ENCODE data around the gene DLK1.

The DLK1 gene

GRCh38 chr14:100747736-100748135, 21.0 kb downstream of the DLK1 start:
- Histone ChIP-seq H3K4me1 (no peaks in the 10 kb centered on the region), H3K36me3 (no peaks in the 10 kb centered on the region), H3K27ac (no peak overlapping the region), H4K20me1 (no peaks in the 10 kb centered on the region), H3K27me3 (no peaks in the 10 kb centered on the region), H3K4me2 (no peak overlapping the region), H3K9ac (no peak overlapping the region), H3K9me3 (replicated peaks in 1 of 11) (no peaks in the 10 kb centered on the region), H3K4me3 (no peak overlapping the region)
- no peak for TF ChIP-seq Cebpa-rat (IDR thresholded peaks at IDR 0.05)

GRCh38 chr14:100748403-100748802, 21.7 kb downstream of the DLK1 start:
- Histone ChIP-seq H3K36me3 (no peaks in the 10 kb centered on the region), H3K4me2 (no peak overlapping the region), H3K27ac (no peak overlapping the region), H4K20me1 (no peaks in the 10 kb centered on the region), H3K9ac (no peak overlapping the region), H3K27me3 (no peaks in the 10 kb centered on the region), H3K9me3 (replicated peaks in 1 of 11) (no peaks in the 10 kb centered on the region), H3K4me3 (no peak overlapping the region), H3K4me1 (no peaks in the 10 kb centered on the region)
- TF ChIP-seq Cebpa-rat (IDR thresholded peaks at IDR 0.05), result no peak

GRCh38 chr14:100748944-100749343, 22.3 kb downstream of the DLK1 start:
- no peaks in the 10 kb centered on the region for H4K20me1 ChIP-seq
- no peak overlapping the region for H3K9ac ChIP-seq
- no peaks in the 10 kb centered on the region for H3K27me3 ChIP-seq
- H3K4me1 ChIP-seq, result no peaks in the 10 kb centered on the region
- no peak for TF ChIP-seq Cebpa-rat (IDR thresholded peaks at IDR 0.05)
- H3K4me2 ChIP-seq, result no peak overlapping the region
- H3K9me3 ChIP-seq (replicated peaks in 1 of 11), result no peaks in the 10 kb centered on the region
- H3K36me3 ChIP-seq, result no peaks in the 10 kb centered on the region
- H3K4me3 ChIP-seq, result no peak overlapping the region
- no peak overlapping the region for H3K27ac ChIP-seq

GRCh38 chr14:100749967-100750597, 23.4 kb downstream of the DLK1 start:
- no peak overlapping the region for H3K4me2 ChIP-seq

GRCh38 chr14:100750762-100751699, 24.3 kb downstream of the DLK1 start:
- Histone ChIP-seq H3K4me2 (no peak overlapping the region), H3K36me3 (no peaks in the 10 kb centered on the region), H3K9ac (no peak overlapping the region), H3K27ac (no peak overlapping the region), H3K4me1 (no peaks in the 10 kb centered on the region), H4K20me1 (no peaks in the 10 kb centered on the region), H3K27me3 (no peaks in the 10 kb centered on the region), H3K4me3 (no peak overlapping the region), H3K9me3 (replicated peaks in 1 of 11) (no peaks in the 10 kb centered on the region)
- TF ChIP-seq Cebpa-rat (IDR thresholded peaks at IDR 0.05), result no peak

More at GRCh38 chr14:100749967-100750597, 23.4 kb downstream of the DLK1 start:
- no peaks in the 10 kb centered on the region for H3K9me3 ChIP-seq (replicated peaks in 1 of 11)
- H3K4me1 ChIP-seq, result no peaks in the 10 kb centered on the region
- H3K27me3 ChIP-seq, result no peaks in the 10 kb centered on the region
- no peaks in the 10 kb centered on the region for H4K20me1 ChIP-seq
- no peak for TF ChIP-seq Cebpa-rat (IDR thresholded peaks at IDR 0.05)
- no peak overlapping the region for H3K27ac ChIP-seq
- no peak overlapping the region for H3K9ac ChIP-seq
- H3K36me3 ChIP-seq, result no peaks in the 10 kb centered on the region
- no peak overlapping the region for H3K4me3 ChIP-seq

GRCh38 chr14:100754020-100754419, 27.3 kb downstream of the DLK1 start:
- Histone ChIP-seq H3K36me3 (no peaks in the 10 kb centered on the region), H4K20me1 (no peaks in the 10 kb centered on the region), H3K27me3 (no peaks in the 10 kb centered on the region), H3K9ac (no peak overlapping the region), H3K27ac (no peak overlapping the region), H3K4me3 (no peak overlapping the region), H3K9me3 (replicated peaks in 1 of 11) (no peaks in the 10 kb centered on the region), H3K4me1 (no peaks in the 10 kb centered on the region), H3K4me2 (no peak overlapping the region)
- no peak for TF ChIP-seq Cebpa-rat (IDR thresholded peaks at IDR 0.05)

- no peak for TF ChIP-seq Cebpa-rat (IDR thresholded peaks at IDR 0.05)
- no peaks in the 10 kb centered on the region for H3K4me1 ChIP-seq
- H3K27ac ChIP-seq, result no peak overlapping the region
- no peaks in the 10 kb centered on the region for H3K27me3 ChIP-seq
- no peaks in the 10 kb centered on the region for H3K9me3 ChIP-seq (replicated peaks in 1 of 11)
- H3K36me3 ChIP-seq, result no peaks in the 10 kb centered on the region
- H3K4me2 ChIP-seq, result no peak overlapping the region
- H4K20me1 ChIP-seq, result no peaks in the 10 kb centered on the region
- H3K4me3 ChIP-seq, result no peak overlapping the region
- no peak overlapping the region for H3K9ac ChIP-seq
These were observed 29.0 kb downstream of the DLK1 start for GRCh38 chr14:100755649-100756048.

- TF ChIP-seq Cebpa-rat (IDR thresholded peaks at IDR 0.05), result no peak
These were observed 34.8 kb downstream of the DLK1 start for GRCh38 chr14:100761481-100761880.

GRCh38 chr14:100762089-100762515, 35.4 kb downstream of the DLK1 start:
- H3K9ac ChIP-seq, result no peak overlapping the region
- no peak overlapping the region for H3K4me3 ChIP-seq
- no peaks in the 10 kb centered on the region for H3K27me3 ChIP-seq
- TF ChIP-seq Cebpa-rat (IDR thresholded peaks at IDR 0.05), result no peak
- H3K4me1 ChIP-seq, result peaks cover 0 to 9% (median 0%) of the 10 kb centered on the region in 10 experiments; a peak in 3 of 20 replicates
- H3K36me3 ChIP-seq, result no peaks in the 10 kb centered on the region
- no peaks in the 10 kb centered on the region for H3K9me3 ChIP-seq (replicated peaks in 1 of 11)
- peak overlapping the region in 2 of 11 experiments; percentile 8 to 21; a peak in 2 of 22 replicates for H3K4me2 ChIP-seq
- H3K27ac ChIP-seq, result no peak overlapping the region
- no peaks in the 10 kb centered on the region for H4K20me1 ChIP-seq

More at GRCh38 chr14:100761481-100761880, 34.8 kb downstream of the DLK1 start:
- no peak overlapping the region for H3K9ac ChIP-seq
- no peak overlapping the region for H3K4me3 ChIP-seq
- peaks cover 0 to 9% (median 0%) of the 10 kb centered on the region in 10 experiments; a peak in 3 of 20 replicates for H3K4me1 ChIP-seq
- H3K27me3 ChIP-seq, result no peaks in the 10 kb centered on the region
- no peaks in the 10 kb centered on the region for H3K36me3 ChIP-seq
- H3K27ac ChIP-seq, result no peak overlapping the region
- H4K20me1 ChIP-seq, result no peaks in the 10 kb centered on the region
- no peaks in the 10 kb centered on the region for H3K9me3 ChIP-seq (replicated peaks in 1 of 11)
- H3K4me2 ChIP-seq, result no peak overlapping the region; a peak in 1 of 22 replicates
